Measurements from ENCODE around the gene RELL1.

The RELL1 gene

GRCh38 chr4:37599092-37599790 is 86.9 kb downstream of the RELL1 start:
- no peak for DNase-seq (ENCODE audit: low spot score)

GRCh38 chr4:37597034-37597433 is 89.1 kb downstream of the RELL1 start:
- DNase-seq (ENCODE audit: low spot score) = no peak

GRCh38 chr4:37595875-37596680 is 90.1 kb downstream of the RELL1 start:
- no peak for DNase-seq (ENCODE audit: low spot score)

- DNase-seq (ENCODE audit: low spot score) = no peak
Measured at GRCh38 chr4:37594099-37594498, 92.1 kb downstream of the RELL1 start.

- DNase-seq (ENCODE audit: low spot score) = no peak
Measured at GRCh38 chr4:37591349-37591748, 94.8 kb downstream of the RELL1 start.

- no peak for DNase-seq (ENCODE audit: low spot score)
Measured at GRCh38 chr4:37590016-37590415, 96.2 kb downstream of the RELL1 start.

GRCh38 chr4:37588150-37588549 is 98.0 kb downstream of the RELL1 start:
- DNase-seq (ENCODE audit: low spot score) = no peak

GRCh38 chr4:37586194-37586593 is 100.0 kb downstream of the RELL1 start:
- no peak for DNase-seq (ENCODE audit: low spot score)

GRCh38 chr4:37584493-37585060 is 101.6 kb downstream of the RELL1 start:
- no peak for DNase-seq (ENCODE audit: low spot score)

- DNase-seq (ENCODE audit: low spot score) = no peak
Measured at GRCh38 chr4:37584071-37584470, 102.1 kb downstream of the RELL1 start.

- DNase-seq (ENCODE audit: low spot score) = no peak
Measured at GRCh38 chr4:37573566-37573965, 112.6 kb downstream of the RELL1 start.

- no peak for DNase-seq (ENCODE audit: low spot score)
Measured at GRCh38 chr4:37568489-37568888, 117.7 kb downstream of the RELL1 start.

- DNase-seq (ENCODE audit: low spot score) = no peak
Measured at GRCh38 chr4:37567836-37568235, 118.3 kb downstream of the RELL1 start.

GRCh38 chr4:37562592-37562991 is 123.6 kb downstream of the RELL1 start:
- no peak for DNase-seq (ENCODE audit: low spot score)

GRCh38 chr4:37561803-37562207 is 124.4 kb downstream of the RELL1 start:
- DNase-seq (ENCODE audit: low spot score) = no peak

GRCh38 chr4:37561196-37561802 is 124.9 kb downstream of the RELL1 start:
- DNase-seq (ENCODE audit: low spot score) = no peak
